HFF-Myc (cell line): ENCODE measurements around the gene PPP1R11.

Experiments used
- DNase-seq: peaks from one replicate; pipeline ENCODE4 v3.0.0-alpha.2; 2011; ENCODE audit warnings: low read depth; ENCODE audit errors: extremely low read depth
- H3K4me3 ChIP-seq: replicated peaks from 2 replicates; pipeline ENCODE4 v1.5.1; 2011; ENCODE audit warnings: low read depth, mild to moderate bottlenecking, control low read depth, low read length
- CTCF ChIP-seq: IDR thresholded peaks from 2 replicates; pipeline ENCODE4 v1.5.1; 2012; ENCODE audit warnings: mild to moderate bottlenecking, low read depth, low read length, control low read depth; ENCODE audit errors: missing control alignments

PPP1R11 gene

GRCh38 chr6:30061092-30061857 is 5.7 kb upstream of the PPP1R11 start, which contains the start of gene POLR1H:
POLR1H (plus strand) TSS chr6:30061265; CDS start chr6:30061525, 260 bp downstream.
- peak within 1 kb of the TSS; percentile 92 for H3K4me3 ChIP-seq
- TF ChIP-seq CTCF, result no peak
- peak; percentile 89 for DNase-seq

GRCh38 chr6:30061858-30062458 is 5.0 kb upstream of the PPP1R11 start:
- H3K4me3 ChIP-seq, result peak overlapping the region; percentile 92
- DNase-seq, result no peak
- no peak for TF ChIP-seq CTCF

- peak overlapping the region; percentile 92 for H3K4me3 ChIP-seq
- TF ChIP-seq CTCF, result no peak
- DNase-seq, result no peak
Observed at GRCh38 chr6:30062471-30063178, 4.4 kb upstream of the PPP1R11 start.

GRCh38 chr6:30063315-30063714 is 3.7 kb upstream of the PPP1R11 start:
- TF ChIP-seq CTCF, result no peak
- H3K4me3 ChIP-seq, result no peak overlapping the region
- no peak for DNase-seq

- H3K4me3 ChIP-seq, result peak overlapping the region; percentile 69
- TF ChIP-seq CTCF, result no peak
- DNase-seq, result no peak
Observed at GRCh38 chr6:30066082-30066481, 916 bp upstream of the PPP1R11 start.

- no peak for DNase-seq
- TF ChIP-seq CTCF, result no peak
- peak overlapping the region; percentile 69 for H3K4me3 ChIP-seq
Observed at GRCh38 chr6:30067460-30068139, 602 bp downstream of the PPP1R11 start.
